MM.1S (cell line): ENCODE results near the gene ZNF512.

Source experiments
- EZH2 ChIP-seq: fragments of 300-600 bp; sonication (generic); optimal IDR thresholded peaks from 2 replicates; pipeline ENCODE3; 2017; ENCODE audit warnings: low read depth, mild to moderate bottlenecking, antibody characterized with exemption, low read length, mixed read lengths
- EZH2phosphoT487 ChIP-seq: fragments of 300-600 bp; sonication (generic); IDR thresholded peaks from 2 replicates; pipeline ENCODE4 v1.6.1; 2018; ENCODE audit warnings: antibody characterized with exemption, low read length
- TF ChIP-seq, protein P1 (sequence below): fragments of 300-600 bp; sonication (generic); IDR thresholded peaks from 2 replicates; pipeline ENCODE4 v1.5.1; 2016; ENCODE audit warnings: antibody characterized with exemption, low read length, mixed read lengths

DNA sequence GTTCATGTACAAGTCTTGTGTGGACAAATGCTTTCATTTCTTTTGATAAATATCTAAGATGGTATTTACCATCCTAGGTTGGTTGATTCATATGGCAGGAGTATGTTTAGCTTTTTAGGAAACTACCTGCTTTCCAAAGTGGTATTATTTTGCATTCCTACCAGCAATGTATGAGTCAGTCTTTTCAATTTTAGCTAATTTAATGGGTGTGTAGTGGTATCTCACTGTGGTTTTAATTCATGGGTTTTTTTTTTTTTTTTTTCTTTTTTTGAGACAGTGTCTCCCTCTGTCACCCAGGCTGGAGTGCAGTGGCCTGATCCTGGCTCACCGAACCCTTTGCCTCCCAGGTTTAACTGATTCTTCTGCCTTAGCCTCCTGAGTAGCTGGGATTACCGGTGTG is 4.2 kb downstream of the ZNF512 start:
- TF ChIP-seq, protein P1, sequence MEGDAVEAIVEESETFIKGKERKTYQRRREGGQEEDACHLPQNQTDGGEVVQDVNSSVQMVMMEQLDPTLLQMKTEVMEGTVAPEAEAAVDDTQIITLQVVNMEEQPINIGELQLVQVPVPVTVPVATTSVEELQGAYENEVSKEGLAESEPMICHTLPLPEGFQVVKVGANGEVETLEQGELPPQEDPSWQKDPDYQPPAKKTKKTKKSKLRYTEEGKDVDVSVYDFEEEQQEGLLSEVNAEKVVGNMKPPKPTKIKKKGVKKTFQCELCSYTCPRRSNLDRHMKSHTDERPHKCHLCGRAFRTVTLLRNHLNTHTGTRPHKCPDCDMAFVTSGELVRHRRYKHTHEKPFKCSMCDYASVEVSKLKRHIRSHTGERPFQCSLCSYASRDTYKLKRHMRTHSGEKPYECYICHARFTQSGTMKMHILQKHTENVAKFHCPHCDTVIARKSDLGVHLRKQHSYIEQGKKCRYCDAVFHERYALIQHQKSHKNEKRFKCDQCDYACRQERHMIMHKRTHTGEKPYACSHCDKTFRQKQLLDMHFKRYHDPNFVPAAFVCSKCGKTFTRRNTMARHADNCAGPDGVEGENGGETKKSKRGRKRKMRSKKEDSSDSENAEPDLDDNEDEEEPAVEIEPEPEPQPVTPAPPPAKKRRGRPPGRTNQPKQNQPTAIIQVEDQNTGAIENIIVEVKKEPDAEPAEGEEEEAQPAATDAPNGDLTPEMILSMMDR = no peak
- TF ChIP-seq EZH2 = no peak
- TF ChIP-seq EZH2phosphoT487 = no peak
